Ovary (tissue), 3 donors: ENCODE results near the gene BIRC7.

Source experiments
- EP300 ChIP-seq: sonication (generic); formaldehyde crosslinking; IDR thresholded peaks from one replicate; pipeline ENCODE4 v1.6.1; 2017; ENCODE audit warnings: antibody characterized with exemption
- POLR2A ChIP-seq: fragments of 450-650 bp; IDR thresholded peaks from one replicate; pipeline ENCODE4 v1.6.1; 2017; ENCODE audit warnings: antibody characterized with exemption, mild to moderate bottlenecking, moderate library complexity
- TF ChIP-seq, protein P1 (sequence below), 3 donors: fragments of 450-650 bp in 2 of 3; fragments of 200-600 bp in 1 of 3; IDR thresholded peaks; one replicate each; pipeline versions ENCODE4 v1.5.1 to v1.8.0; 2016 to 2022; ENCODE audit warnings: antibody characterized with exemption in 3 of 3, mild to moderate bottlenecking in 1 of 3
- donor health status: DM: no; HTN: no; CAD: no.

DNA sequence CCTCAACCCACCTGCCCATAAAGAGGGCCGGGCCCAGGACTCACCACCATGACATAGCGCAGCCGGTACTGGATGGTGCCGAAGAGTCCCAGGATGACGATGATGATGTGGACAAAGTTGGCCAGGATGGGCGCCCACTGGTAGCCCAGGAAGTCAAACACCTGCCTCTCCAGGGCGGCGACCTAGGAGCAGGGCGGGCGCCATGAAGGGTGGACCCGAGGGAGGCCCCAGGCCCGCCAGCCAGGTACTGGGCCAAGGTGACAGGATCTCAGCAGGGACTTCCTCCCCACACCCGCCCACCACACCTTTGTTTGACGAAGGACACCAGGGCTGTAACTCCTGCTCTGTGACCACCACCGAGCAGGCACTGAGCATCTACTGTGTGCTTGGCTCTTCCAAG, 14.2 kb downstream of the BIRC7 start:
- TF ChIP-seq, protein P1, sequence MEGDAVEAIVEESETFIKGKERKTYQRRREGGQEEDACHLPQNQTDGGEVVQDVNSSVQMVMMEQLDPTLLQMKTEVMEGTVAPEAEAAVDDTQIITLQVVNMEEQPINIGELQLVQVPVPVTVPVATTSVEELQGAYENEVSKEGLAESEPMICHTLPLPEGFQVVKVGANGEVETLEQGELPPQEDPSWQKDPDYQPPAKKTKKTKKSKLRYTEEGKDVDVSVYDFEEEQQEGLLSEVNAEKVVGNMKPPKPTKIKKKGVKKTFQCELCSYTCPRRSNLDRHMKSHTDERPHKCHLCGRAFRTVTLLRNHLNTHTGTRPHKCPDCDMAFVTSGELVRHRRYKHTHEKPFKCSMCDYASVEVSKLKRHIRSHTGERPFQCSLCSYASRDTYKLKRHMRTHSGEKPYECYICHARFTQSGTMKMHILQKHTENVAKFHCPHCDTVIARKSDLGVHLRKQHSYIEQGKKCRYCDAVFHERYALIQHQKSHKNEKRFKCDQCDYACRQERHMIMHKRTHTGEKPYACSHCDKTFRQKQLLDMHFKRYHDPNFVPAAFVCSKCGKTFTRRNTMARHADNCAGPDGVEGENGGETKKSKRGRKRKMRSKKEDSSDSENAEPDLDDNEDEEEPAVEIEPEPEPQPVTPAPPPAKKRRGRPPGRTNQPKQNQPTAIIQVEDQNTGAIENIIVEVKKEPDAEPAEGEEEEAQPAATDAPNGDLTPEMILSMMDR (IDR thresholded peaks at IDR 0.05): no peak
- TF ChIP-seq POLR2A (no peak), EP300 (no peak)
